OCI-LY3 (cell line): ENCODE data around the gene G3BP1.
"Not testable (repeated sequence)": the region's sequence is repeated elsewhere in the genome, so short reads cannot be mapped to it uniquely, and the experiment has no call there.

Source experiments
- H2AFZ ChIP-seq: fragments of 200-600, 300-600 bp; shearing (Covaris generic); 2 replicates; pipeline ENCODE4 v1.6.0; 2014; ENCODE audit warnings: antibody characterized with exemption, low read depth, low read length
- H3K27ac ChIP-seq: fragments of 200-600, 300-600 bp; sonication (generic); 2 replicates; pipeline ENCODE4 v1.5.1; 2014; ENCODE audit warnings: mild to moderate bottlenecking, low read length, moderate library complexity, mixed read lengths
- H3K27me3 ChIP-seq: fragments of 200-600, 300-600 bp; sonication (generic); 2 replicates; pipeline ENCODE4 v1.6.1; 2014; ENCODE audit warnings: low read depth, low read length, mixed read lengths
- H3K36me3 ChIP-seq: fragments of 200-600, 300-600 bp; sonication (generic); replicated peaks from 2 replicates; pipeline ENCODE3; 2014; ENCODE audit warnings: low read depth, low read length, mixed read lengths
- H3K4me1 ChIP-seq: fragments of 300-600, 200-600 bp; sonication (generic); 2 replicates; pipeline ENCODE4 v1.6.1; 2014; ENCODE audit warnings: low read length, mixed read lengths
- H3K4me2 ChIP-seq: fragments of 200-600, 300-600 bp; sonication (generic); 2 replicates; pipeline ENCODE4 v1.6.1; 2014; ENCODE audit warnings: low read length, mixed read lengths
- H3K4me3 ChIP-seq: fragments of 300-600, 200-600 bp; sonication (generic); 2 replicates; pipeline ENCODE4 v1.5.1; 2014; ENCODE audit warnings: antibody characterized with exemption, mild to moderate bottlenecking, low read length, moderate library complexity
- H3K79me2 ChIP-seq: fragments of 300-600, 200-600 bp; shearing (Covaris generic); 2 replicates; pipeline ENCODE4 v1.6.1; 2014; ENCODE audit warnings: mild to moderate bottlenecking, low read length, mixed read lengths
- H3K9ac ChIP-seq: fragments of 300-600, 200-600 bp; shearing (Covaris generic); 2 replicates; pipeline ENCODE4 v1.6.0; 2014; ENCODE audit warnings: mild to moderate bottlenecking, low read length, moderate library complexity
- H3K9me3 ChIP-seq: fragments of 200-600, 300-600 bp; shearing (Covaris generic); 2 replicates; pipeline ENCODE4 v1.6.1; 2014; ENCODE audit warnings: low read length, mixed read lengths; ENCODE audit not compliant: insufficient read depth
- H4K20me1 ChIP-seq: fragments of 200-600, 300-600 bp; sonication (generic); 2 replicates; pipeline ENCODE4 v1.6.1; 2016; ENCODE audit warnings: low read length, mixed read lengths; ENCODE audit not compliant: insufficient read depth
- EZH2phosphoT487 ChIP-seq: fragments of 200-600 bp; shearing (Covaris generic); IDR thresholded peaks from 2 replicates; pipeline ENCODE4 v1.6.1; 2018; ENCODE audit warnings: antibody characterized with exemption, mixed run types, low read depth
- TF ChIP-seq, protein P1 (sequence below): fragments of 200-600, 300-600 bp; sonication (generic); IDR thresholded peaks from 2 replicates; pipeline ENCODE4 v1.5.1; 2014; ENCODE audit warnings: antibody characterized with exemption, low read length, low read depth

G3BP1 gene

DNA sequence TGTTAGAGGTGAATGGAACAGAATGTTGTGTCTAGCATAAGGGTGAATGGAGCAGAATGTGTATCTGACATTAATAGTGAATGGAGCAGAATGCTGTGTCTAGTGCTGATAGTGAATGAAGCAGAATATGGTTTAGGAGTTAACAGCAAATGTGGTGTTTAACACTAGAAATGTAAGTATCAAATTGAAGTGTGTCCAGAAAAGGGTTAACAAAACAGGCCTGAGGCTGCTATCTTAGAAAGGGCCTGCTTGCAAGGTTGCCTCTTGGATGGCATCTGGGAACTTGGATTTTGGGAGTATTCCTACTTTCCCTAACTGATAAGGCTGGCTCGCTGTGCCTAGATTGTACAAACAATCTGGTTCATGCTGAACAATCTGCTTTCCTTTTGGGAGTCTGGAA is 76.1 kb downstream of the G3BP1 start:
- no peak overlapping the region for H3K9ac ChIP-seq
- H2AFZ ChIP-seq: no peak overlapping the region
- H3K36me3 ChIP-seq: no peaks in the 10 kb centered on the region
- H3K79me2 ChIP-seq: no peaks in the 10 kb centered on the region
- H3K27me3 ChIP-seq: no peaks in the 10 kb centered on the region; the same call in 1 of the 2 replicates
- H3K9me3 ChIP-seq: no peaks in the 10 kb centered on the region
- no peaks in the 10 kb centered on the region for H3K4me1 ChIP-seq
- no peak overlapping the region for H3K27ac ChIP-seq
- no peak overlapping the region for H3K4me2 ChIP-seq
- H4K20me1 ChIP-seq: no peaks in the 10 kb centered on the region
- H3K4me3 ChIP-seq: no peak overlapping the region
- TF ChIP-seq, protein P1, sequence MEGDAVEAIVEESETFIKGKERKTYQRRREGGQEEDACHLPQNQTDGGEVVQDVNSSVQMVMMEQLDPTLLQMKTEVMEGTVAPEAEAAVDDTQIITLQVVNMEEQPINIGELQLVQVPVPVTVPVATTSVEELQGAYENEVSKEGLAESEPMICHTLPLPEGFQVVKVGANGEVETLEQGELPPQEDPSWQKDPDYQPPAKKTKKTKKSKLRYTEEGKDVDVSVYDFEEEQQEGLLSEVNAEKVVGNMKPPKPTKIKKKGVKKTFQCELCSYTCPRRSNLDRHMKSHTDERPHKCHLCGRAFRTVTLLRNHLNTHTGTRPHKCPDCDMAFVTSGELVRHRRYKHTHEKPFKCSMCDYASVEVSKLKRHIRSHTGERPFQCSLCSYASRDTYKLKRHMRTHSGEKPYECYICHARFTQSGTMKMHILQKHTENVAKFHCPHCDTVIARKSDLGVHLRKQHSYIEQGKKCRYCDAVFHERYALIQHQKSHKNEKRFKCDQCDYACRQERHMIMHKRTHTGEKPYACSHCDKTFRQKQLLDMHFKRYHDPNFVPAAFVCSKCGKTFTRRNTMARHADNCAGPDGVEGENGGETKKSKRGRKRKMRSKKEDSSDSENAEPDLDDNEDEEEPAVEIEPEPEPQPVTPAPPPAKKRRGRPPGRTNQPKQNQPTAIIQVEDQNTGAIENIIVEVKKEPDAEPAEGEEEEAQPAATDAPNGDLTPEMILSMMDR: no peak
- TF ChIP-seq EZH2phosphoT487: no peak

DNA sequence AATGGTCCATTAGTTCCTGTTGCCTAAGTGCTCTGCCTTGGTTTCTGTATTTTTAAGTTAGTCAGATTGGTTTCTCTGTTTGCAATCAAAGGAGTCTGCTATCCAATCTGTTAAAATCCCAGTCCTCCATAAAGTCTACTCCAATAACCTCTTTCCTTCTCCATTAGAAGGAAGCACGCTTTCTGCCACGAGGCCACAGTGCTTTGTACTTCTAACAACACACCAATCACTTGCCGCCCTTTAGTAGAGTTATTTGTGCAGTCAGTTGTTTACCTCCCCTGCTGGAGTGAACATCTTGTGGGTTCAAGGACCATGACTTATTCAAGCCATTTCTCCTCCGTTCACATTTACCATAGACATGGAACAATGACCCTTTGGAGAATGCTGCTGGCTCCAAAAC is 83.9 kb downstream of the G3BP1 start:
- Histone ChIP-seq H3K4me2 (no peak overlapping the region), H3K27me3 (no peaks in the 10 kb centered on the region; the same call in 1 of the 2 replicates), H2AFZ (no peak overlapping the region), H3K4me3 (no peak overlapping the region), H3K9me3 (no peaks in the 10 kb centered on the region), H3K36me3 (no peaks in the 10 kb centered on the region), H3K27ac (no peak overlapping the region), H3K4me1 (no peaks in the 10 kb centered on the region), H4K20me1 (no peaks in the 10 kb centered on the region), H3K79me2 (no peaks in the 10 kb centered on the region), H3K9ac (no peak overlapping the region)
- TF ChIP-seq, protein P1: no peak
- no peak for TF ChIP-seq EZH2phosphoT487

DNA sequence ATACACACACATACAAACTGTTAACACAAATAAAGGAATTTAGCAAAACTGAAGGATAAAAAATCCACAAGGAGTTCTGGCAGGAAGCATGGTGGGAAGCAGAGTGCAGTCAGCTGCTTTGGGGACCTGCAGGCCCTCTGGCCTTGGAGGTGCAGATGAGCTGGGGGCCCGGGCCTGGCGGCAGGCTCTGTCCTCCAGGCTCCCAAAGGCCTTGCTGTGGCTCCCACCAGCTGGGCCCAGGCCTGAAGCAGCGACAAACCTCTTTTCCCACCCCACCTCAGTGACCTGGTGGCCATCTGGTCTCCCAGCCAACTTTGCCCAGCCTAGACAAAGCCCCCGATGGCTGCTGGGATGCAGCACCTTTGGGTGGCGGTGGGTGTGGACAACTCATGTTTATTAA is 85.1 kb downstream of the G3BP1 start:
- no peaks in the 10 kb centered on the region; the same call in 1 of the 2 replicates for H3K27me3 ChIP-seq
- no peak overlapping the region for H3K4me3 ChIP-seq
- H3K36me3 ChIP-seq: no peaks in the 10 kb centered on the region
- no peak overlapping the region for H3K27ac ChIP-seq
- no peak overlapping the region for H3K4me2 ChIP-seq
- H2AFZ ChIP-seq: no peak overlapping the region
- H4K20me1 ChIP-seq: no peaks in the 10 kb centered on the region
- TF ChIP-seq EZH2phosphoT487: no peak
- TF ChIP-seq, protein P1: no peak
- no peak overlapping the region for H3K9ac ChIP-seq
- no peaks in the 10 kb centered on the region for H3K4me1 ChIP-seq
- no peaks in the 10 kb centered on the region for H3K9me3 ChIP-seq
- H3K79me2 ChIP-seq: no peaks in the 10 kb centered on the region

DNA sequence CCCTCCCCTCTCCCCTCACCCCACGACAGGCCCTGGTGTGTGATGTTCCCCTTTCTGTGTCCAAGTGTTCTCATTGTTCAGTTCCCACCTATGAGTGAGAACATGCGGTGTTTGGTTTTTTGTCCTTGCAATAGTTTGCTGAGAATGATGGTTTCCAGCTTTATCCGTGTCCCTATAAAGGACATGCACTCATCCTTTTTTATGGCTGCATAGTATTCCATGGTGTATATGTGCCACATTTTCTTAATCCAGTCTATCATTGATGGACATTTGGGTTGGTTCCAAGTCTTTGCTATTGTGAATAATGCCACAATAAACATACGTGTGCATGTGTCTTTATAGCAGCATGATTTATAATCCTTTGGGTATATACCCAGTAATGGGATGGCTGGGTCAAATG is 89.1 kb downstream of the G3BP1 start:
- H3K27ac ChIP-seq, H4K20me1 ChIP-seq, H3K4me2 ChIP-seq, H3K9ac ChIP-seq, H2AFZ ChIP-seq, H3K79me2 ChIP-seq, H3K36me3 ChIP-seq, H3K9me3 ChIP-seq, H3K27me3 ChIP-seq, H3K4me1 ChIP-seq, H3K4me3 ChIP-seq: not testable (repeated sequence)
